DMS114 treated with DMSO at 0.1 percent for 48 hours (cell line): ENCODE measurements around the gene RPL13.
A peak's percentile ranks its signal among the peaks of the same experiment; 100 is the strongest.

Source experiments
- DNase-seq: peaks from one replicate; lab custom pipeline; 2025; ENCODE audit not compliant: unreplicated experiment; lab: John Stamatoyannopoulos, UW

Gene RPL13

GRCh38 chr16:89544713-89545043 lies 15.8 kb upstream of the RPL13 start:
- DNase-seq = no peak

DNA sequence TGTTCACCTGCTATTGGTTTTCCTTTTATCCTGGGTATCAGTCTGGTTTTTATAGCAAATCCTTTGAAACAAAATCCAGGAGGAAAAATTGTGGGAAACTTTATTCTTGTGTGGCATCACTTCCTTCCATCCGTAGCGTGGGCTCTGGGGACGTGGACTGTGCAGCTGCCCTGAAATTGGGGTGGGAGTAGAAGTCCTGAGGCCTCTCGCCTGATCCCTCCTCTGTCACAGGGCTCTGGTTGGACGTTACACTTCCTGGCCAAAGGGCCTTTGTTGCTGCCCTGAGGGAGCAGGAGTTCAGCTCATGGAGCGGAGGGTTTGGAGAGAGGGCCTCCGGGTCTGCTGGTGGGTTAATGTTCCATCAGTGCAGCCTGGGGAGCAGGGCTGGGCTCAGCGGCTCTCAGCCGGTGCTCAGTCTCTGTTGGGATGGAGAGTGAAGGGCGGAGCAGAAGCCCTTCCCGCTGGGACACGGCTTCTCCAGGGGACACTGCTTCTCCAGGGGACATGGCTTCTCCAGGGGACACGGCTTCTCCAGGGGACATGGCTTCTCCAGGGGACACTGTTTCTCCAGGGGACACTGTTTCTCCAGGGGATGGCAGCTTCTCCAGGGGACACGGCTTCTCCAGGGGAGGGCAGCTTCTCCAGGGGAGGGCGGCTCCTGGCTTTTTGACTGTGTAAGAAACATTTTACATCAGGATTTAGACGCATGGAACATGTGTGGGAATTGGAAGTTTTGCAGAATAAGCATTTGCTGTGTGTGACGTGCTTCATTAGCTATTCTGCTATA lies 15.2 kb upstream of the RPL13 start:
- no peak for DNase-seq

GRCh38 chr16:89545831-89546574 lies 14.5 kb upstream of the RPL13 start:
- no peak for DNase-seq

GRCh38 chr16:89546781-89547180 lies 13.7 kb upstream of the RPL13 start:
- DNase-seq = no peak

DNA sequence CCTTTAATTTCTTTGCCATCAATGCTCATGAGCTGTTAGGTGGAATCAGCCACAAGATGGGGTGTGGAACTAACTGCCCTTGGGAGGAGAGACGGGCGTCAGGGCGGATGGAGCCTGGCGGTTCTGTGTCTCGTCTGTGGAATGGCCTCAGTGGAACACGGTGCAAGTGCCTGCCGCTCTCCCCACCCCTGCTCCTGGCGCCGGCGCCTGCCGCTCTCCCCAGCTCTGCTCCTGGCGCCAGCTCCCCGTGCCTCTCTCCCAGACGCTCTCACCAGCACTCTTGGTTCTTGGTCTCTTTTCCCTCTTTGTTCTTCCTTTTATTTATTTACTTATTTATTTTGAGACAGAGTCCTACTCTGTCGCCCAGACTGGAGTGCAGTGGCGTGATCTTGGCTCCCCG lies 13.2 kb upstream of the RPL13 start:
- no peak for DNase-seq

GRCh38 chr16:89547860-89548259 lies 12.6 kb upstream of the RPL13 start:
- DNase-seq = no peak

DNA sequence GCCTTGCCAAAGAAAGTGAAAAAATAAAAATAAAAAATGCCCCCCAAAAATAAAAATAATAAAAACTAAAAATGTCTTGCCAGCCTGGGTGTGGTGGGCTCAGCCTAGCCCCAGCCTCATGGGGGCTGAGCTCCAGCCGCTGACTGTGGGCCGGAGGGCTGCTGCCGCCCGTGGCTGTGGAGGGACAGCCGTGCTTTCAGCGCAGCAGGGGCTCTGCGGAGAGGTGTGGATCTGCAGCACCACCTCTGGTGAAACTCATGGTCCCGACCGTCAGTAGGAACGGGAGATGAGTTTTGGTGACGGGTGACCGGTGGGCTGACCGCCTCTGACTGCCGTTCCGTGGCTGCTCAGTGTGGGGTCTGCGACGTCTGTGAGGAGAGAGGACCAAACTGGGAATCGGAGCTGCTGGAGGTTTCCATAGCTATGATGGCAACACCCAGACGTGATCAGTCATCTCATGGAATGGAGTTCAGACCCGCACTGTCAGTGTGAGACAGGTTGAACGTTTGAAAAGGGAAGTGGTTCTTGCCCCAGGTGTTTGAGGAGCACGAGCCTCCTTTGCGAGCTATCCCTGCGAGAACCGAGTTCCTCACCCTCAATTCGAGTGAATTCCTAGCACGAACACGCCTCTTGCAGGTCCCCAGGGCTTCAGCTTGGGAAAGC lies 12.0 kb upstream of the RPL13 start:
- DNase-seq = no peak

GRCh38 chr16:89549007-89549700 lies 11.3 kb upstream of the RPL13 start:
- no peak for DNase-seq

- no peak for DNase-seq
Measured at GRCh38 chr16:89550421-89551007, 10.0 kb upstream of the RPL13 start.

DNA sequence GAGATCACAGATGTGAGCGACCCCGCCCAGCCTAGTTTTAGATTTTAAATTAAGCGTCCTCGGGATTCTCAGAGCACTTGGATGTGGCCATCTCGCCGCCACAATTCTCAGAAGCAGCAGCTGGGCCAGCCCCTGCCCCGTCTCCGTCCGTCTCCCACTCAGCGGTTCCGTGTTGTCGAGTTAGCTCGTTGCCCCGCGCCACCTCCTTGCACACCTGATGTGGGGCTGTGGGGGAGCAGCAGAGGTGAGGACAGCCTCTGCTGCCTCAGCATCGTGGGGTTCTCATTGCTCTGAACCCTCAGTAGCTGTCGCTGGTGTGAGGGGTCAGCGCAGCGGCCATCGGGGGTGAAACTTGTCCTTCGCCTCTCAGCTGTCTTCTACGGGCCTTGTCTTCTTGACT lies 8.2 kb upstream of the RPL13 start:
- no peak for DNase-seq

- no peak for DNase-seq
Measured at GRCh38 chr16:89552913-89553312, 7.6 kb upstream of the RPL13 start.

DNA sequence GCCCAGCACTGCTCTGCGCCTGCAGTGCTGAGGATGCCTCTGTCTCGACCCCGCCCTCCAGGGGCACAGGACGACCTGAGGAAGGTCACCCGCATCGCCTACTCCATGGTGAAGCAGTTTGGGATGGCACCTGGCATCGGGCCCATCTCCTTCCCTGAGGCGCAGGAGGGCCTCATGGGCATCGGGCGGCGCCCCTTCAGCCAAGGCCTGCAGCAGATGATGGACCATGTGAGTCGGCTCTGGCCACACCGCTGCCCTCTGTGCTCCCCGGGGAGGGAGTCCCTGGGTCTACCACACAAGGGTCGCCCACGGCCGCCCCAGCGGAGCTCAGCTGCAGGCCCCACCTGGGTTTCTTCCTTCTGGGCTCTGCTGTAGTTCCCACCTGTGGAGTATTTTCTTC lies 6.7 kb upstream of the RPL13 start:
- no peak for DNase-seq

DNA sequence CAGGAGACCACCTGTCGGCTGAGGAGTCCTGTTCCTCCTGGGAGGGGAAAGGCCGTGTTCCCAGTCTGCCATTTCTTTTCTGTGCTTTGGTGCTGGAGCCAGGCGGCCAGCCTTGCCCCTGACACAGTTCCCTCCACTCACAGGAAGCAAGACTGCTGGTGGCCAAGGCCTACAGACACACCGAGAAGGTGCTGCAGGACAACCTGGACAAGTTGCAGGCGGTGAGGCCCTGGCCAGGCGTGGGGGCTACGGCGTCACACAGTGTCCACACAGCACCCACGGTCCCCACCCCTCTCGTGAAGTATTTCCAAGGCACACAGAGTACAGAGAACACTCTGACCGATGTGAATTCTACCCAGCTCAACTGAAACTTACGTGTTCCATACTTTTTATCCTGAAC lies 6.1 kb upstream of the RPL13 start:
- DNase-seq = no peak

GRCh38 chr16:89555265-89555664 lies 5.2 kb upstream of the RPL13 start:
- no peak for DNase-seq

DNA sequence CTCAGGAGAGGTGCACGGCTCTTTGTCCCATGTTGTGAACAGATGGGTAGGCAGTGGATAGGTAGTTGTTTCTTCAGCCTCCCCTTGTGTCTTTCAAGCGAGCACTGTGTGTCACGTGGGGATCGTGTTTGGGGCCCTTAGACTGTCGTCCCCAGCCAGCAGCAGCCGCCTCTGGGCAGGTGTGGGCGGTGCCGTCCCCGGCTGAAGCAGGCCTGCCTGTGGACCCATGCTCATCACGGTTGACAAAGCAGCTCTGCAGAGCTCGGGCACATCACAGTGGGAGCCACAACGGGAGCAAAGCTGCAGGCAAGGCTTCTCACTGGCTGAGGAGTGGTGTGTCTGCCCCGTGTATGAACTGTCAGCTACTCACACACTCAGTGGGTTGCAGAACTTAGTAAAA lies 4.7 kb upstream of the RPL13 start:
- DNase-seq = no peak

- peak; percentile 36 for DNase-seq
Measured at GRCh38 chr16:89556750-89557689, 3.5 kb upstream of the RPL13 start.

- DNase-seq = no peak
Measured at GRCh38 chr16:89557690-89558490, 2.6 kb upstream of the RPL13 start.

DNA sequence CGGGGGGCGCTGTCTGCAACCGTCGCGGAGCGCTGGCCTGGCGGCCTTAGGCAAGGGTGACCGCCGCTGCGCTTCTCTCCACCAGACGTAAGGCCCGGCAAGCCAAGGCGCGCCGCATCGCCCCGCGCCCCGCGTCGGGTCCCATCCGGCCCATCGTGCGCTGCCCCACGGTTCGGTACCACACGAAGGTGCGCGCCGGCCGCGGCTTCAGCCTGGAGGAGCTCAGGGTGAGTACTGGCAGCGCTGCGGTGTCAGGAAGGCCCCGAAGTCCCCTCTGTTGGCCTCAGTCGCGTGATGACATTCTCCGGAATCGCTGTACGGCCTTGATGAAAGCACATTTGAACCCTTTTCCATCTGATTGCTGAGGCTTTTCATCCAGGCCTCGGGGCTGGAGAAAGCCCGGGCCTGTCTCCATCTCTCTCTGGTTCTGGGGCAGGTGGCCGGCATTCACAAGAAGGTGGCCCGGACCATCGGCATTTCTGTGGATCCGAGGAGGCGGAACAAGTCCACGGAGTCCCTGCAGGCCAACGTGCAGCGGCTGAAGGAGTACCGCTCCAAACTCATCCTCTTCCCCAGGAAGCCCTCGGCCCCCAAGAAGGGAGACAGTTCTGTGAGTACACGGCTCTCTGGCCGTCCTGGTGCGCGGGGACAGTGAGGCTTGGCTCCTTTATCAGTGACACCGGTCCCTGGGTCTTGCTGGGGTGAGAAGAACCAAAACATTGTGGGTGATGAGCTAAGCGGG lies 831 bp downstream of the RPL13 start:
- DNase-seq = no peak
